H1 (cell line): ENCODE results near the gene FAM237A. TPM values are rescaled to one million over a fixed set of nuclear protein-coding genes. Genes with fewer than 3 reads are reported as not detected.

ENCODE experiments used
- CTCF ChIA-PET: fragments of 300-600 bp; sonication (Branson Sonifier 250); formaldehyde crosslinking; loops from one replicate; lab custom pipeline; 2021; ENCODE audit not compliant: partially characterized antibody; lab: Charles Lee
- POLR2A ChIA-PET: fragments of 300-600 bp; sonication (Branson Sonifier 250); formaldehyde crosslinking; loops from one replicate; lab custom pipeline; 2021; ENCODE audit warnings: inconsistent platforms; ENCODE audit not compliant: partially characterized antibody; lab: Charles Lee
- DNase-seq, 2 experiments: peaks; one replicate each; pipeline versions ENCODE4 v3.0.0 to v3.0.0-alpha.2; 2010 to 2022; ENCODE audit warnings: low spot score in 2 of 2, low read depth in 1 of 2, mixed read lengths in 1 of 2
- FAIRE-seq: peaks from 2 replicates; lab custom pipeline; 2011; peaks lifted over from hg19 to GRCh38; lab: Jason Lieb, UNC
- H2AFZ ChIP-seq: 2 replicates; pipeline ENCODE4 v1.8.1; 2012; ENCODE audit warnings: low read length, inconsistent platforms
- H2AK5ac ChIP-seq: 2 replicates; pipeline ENCODE4 v1.6.1; 2013; ENCODE audit warnings: low read depth, low read length
- H2BK120ac ChIP-seq: replicated peaks from 2 replicates; pipeline ENCODE3; 2013; ENCODE audit warnings: low read depth, low read length, inconsistent platforms
- H2BK12ac ChIP-seq: 2 replicates; pipeline ENCODE4 v1.6.1; 2013; ENCODE audit warnings: low read depth, low read length
- H2BK15ac ChIP-seq: 2 replicates; pipeline ENCODE4 v1.6.1; 2013; ENCODE audit warnings: low read length
- H2BK20ac ChIP-seq: 2 replicates; pipeline ENCODE4 v1.6.1; 2013; ENCODE audit warnings: low read length
- H2BK5ac ChIP-seq: 2 replicates; pipeline ENCODE4 v1.6.1; 2013; ENCODE audit warnings: low read depth, low read length
- H3K14ac ChIP-seq: 2 replicates; pipeline ENCODE4 v1.6.1; 2013; ENCODE audit warnings: inconsistent platforms; ENCODE audit not compliant: insufficient read length
- H3K18ac ChIP-seq: 2 replicates; pipeline ENCODE4 v1.6.1; 2013; ENCODE audit warnings: low read length; ENCODE audit errors: extremely low read depth
- H3K23ac ChIP-seq: 2 replicates; pipeline ENCODE4 v1.6.1; 2013; ENCODE audit warnings: inconsistent platforms; ENCODE audit not compliant: insufficient read length
- H3K23me2 ChIP-seq: 2 replicates; pipeline ENCODE4 v1.6.1; 2013; ENCODE audit warnings: low read depth, low read length
- H3K27ac ChIP-seq: 2 replicates; pipeline ENCODE4 v1.6.1; 2011; ENCODE audit warnings: low read depth, low read length, inconsistent platforms
- H3K27me3 ChIP-seq, 4 experiments: replicated peaks in 1 of 4; 1 replicate in 1 of 4; 2 replicates in 3 of 4; pipeline versions ENCODE4 v1.6.1 to v1.8.1; 2011 to 2013; ENCODE audit warnings: low read length in 3 of 4, mild to moderate bottlenecking in 3 of 4, inconsistent platforms in 2 of 4, mixed read lengths in 2 of 4, moderate library complexity in 1 of 4; ENCODE audit not compliant: control insufficient read depth in 3 of 4, insufficient read depth in 3 of 4; ENCODE audit errors: extremely low read depth in 1 of 4
- H3K36me3 ChIP-seq, 4 experiments: 2 replicates each; pipeline versions ENCODE4 v1.6.1 to v1.8.1; 2011 to 2013; ENCODE audit warnings: mild to moderate bottlenecking in 4 of 4, low read length in 3 of 4, moderate library complexity in 2 of 4, control low read depth in 1 of 4, inconsistent platforms in 1 of 4; ENCODE audit not compliant: insufficient read depth in 4 of 4, control insufficient read depth in 2 of 4
- H3K4ac ChIP-seq: replicated peaks from 2 replicates; pipeline ENCODE3; 2013; ENCODE audit warnings: low read length, low read depth, mixed read lengths, inconsistent platforms; ENCODE audit not compliant: insufficient read length
- H3K4me1 ChIP-seq, 4 experiments: replicated peaks in 1 of 4; 1 replicate in 1 of 4; 2 replicates in 3 of 4; pipeline versions ENCODE4 v1.6.1 to v1.8.1; 2011 to 2013; ENCODE audit warnings: low read length in 3 of 4, inconsistent platforms in 2 of 4, mixed read lengths in 1 of 4; ENCODE audit not compliant: insufficient read depth in 4 of 4, control insufficient read depth in 3 of 4
- H3K4me2 ChIP-seq, 2 experiments: 2 replicates each; pipeline versions ENCODE4 v1.6.1 to v1.8.1; 2011 to 2013; ENCODE audit warnings: low read depth in 2 of 2, low read length in 2 of 2, control low read depth in 1 of 2, inconsistent platforms in 1 of 2, mild to moderate bottlenecking in 1 of 2; ENCODE audit not compliant: insufficient read depth in 1 of 2
- H3K4me3 ChIP-seq, 4 experiments: fragments of 200-600, 300-600 bp in 1 of 4; sonication (generic), shearing (Covaris generic), sonication (Bioruptor Twin) in 1 of 4; 2 replicates each; pipeline versions ENCODE4 v1.5.1 to v1.8.1; 2011 to 2016; ENCODE audit warnings: low read length in 4 of 4, low read depth in 3 of 4, control low read depth in 2 of 4, inconsistent platforms in 2 of 4, mild to moderate bottlenecking in 2 of 4, mixed read lengths in 1 of 4, moderate library complexity in 1 of 4; ENCODE audit not compliant: insufficient read depth in 2 of 4; ENCODE audit errors: extremely low read depth in 1 of 4
- H3K56ac ChIP-seq: replicated peaks from 2 replicates; pipeline ENCODE3; 2013; ENCODE audit warnings: low read depth, mild to moderate bottlenecking, mixed read lengths, low read length, inconsistent platforms; ENCODE audit not compliant: insufficient read length
- H3K79me1 ChIP-seq: 2 replicates; pipeline ENCODE4 v1.6.1; 2013; ENCODE audit warnings: low read depth, low read length, control low read depth
- H3K79me2 ChIP-seq, 2 experiments: 2 replicates each; pipeline versions ENCODE4 v1.6.1 to v1.8.1; 2012 to 2013; ENCODE audit warnings: low read length in 2 of 2, mild to moderate bottlenecking in 2 of 2, inconsistent platforms in 1 of 2; ENCODE audit not compliant: insufficient read depth in 2 of 2, control insufficient read depth in 1 of 2
- H3K9ac ChIP-seq, 4 experiments: replicated peaks in 1 of 4; 1 replicate in 1 of 4; 2 replicates in 3 of 4; pipeline versions ENCODE4 v1.6.1 to v1.8.1; 2011 to 2013; ENCODE audit warnings: low read depth in 3 of 4, low read length in 3 of 4, control low read depth in 2 of 4, mild to moderate bottlenecking in 2 of 4, moderate library complexity in 2 of 4, inconsistent platforms in 1 of 4; ENCODE audit errors: extremely low read depth in 1 of 4
- H3K9me3 ChIP-seq, 2 experiments: 2 replicates each; pipeline versions ENCODE4 v1.6.1 to v1.8.1; 2012 to 2013; ENCODE audit warnings: mild to moderate bottlenecking in 2 of 2, moderate library complexity in 2 of 2, control low read depth in 1 of 2, inconsistent platforms in 1 of 2, low read depth in 1 of 2, low read length in 1 of 2, mixed read lengths in 1 of 2; ENCODE audit not compliant: insufficient read depth in 2 of 2
- H4K20me1 ChIP-seq, 2 experiments: replicated peaks in 1 of 2; 2 replicates each; pipeline versions ENCODE3 to v1.8.1; 2011 to 2013; ENCODE audit warnings: inconsistent platforms in 2 of 2, low read length in 2 of 2, mild to moderate bottlenecking in 1 of 2; ENCODE audit not compliant: insufficient read depth in 2 of 2, control insufficient read depth in 1 of 2
- H4K5ac ChIP-seq: 2 replicates; pipeline ENCODE4 v1.6.1; 2013; ENCODE audit warnings: low read length, low read depth, mixed read lengths, inconsistent platforms; ENCODE audit not compliant: insufficient read length
- H4K8ac ChIP-seq: 2 replicates; pipeline ENCODE4 v1.8.0; 2013; ENCODE audit warnings: mild to moderate bottlenecking, moderate library complexity, low read length, inconsistent platforms; ENCODE audit not compliant: insufficient read depth; ENCODE audit errors: extremely low read depth
- H4K91ac ChIP-seq: replicated peaks from 2 replicates; pipeline ENCODE3; 2013; ENCODE audit warnings: low read length, mixed read lengths, inconsistent platforms; ENCODE audit not compliant: insufficient read length
- BACH1 ChIP-seq: IDR thresholded peaks from 2 replicates; pipeline ENCODE4 v1.6.1; 2012; ENCODE audit warnings: low read length, improper control_type of control experiment
- WGBS, 2 experiments: shearing (Covaris generic) in 1 of 2; methylation state at CpG; one replicate each; pipeline versions ENCODE4 v1.1.6 to v1.1.7; 2013 to 2015; ENCODE audit warnings: low lambda C conversion rate in 2 of 2, mixed read lengths in 2 of 2, inconsistent platforms in 1 of 2, low coverage in 1 of 2, missing lambda C conversion rate in 1 of 2; ENCODE audit not compliant: insufficient replicate concordance in 2 of 2, insufficient coverage in 1 of 2, insufficient read length in 1 of 2; ENCODE audit errors: extremely low coverage in 1 of 2, missing lambda C conversion rate in 1 of 2; 5-methylcytosine and 5-hydroxymethylcytosine counted together
- polyA plus RNA-seq, 7 experiments: library from polyadenylated mRNA; depleted of rRNA in 3 of 7; stranded (reverse) in 5 of 7; unstranded in 2 of 7; fragments of >200 nt in 5 of 7; fragments of 200-250 nt in 2 of 7; gene quantifications; 1 replicate in 5 of 7; 2 replicates in 1 of 7; 4 replicates in 1 of 7; pipeline versions ENCODE4 v1.2.1 to v1.2.3, GENCODE V29; 2011 to 2013; ENCODE audit warnings: missing spikeins in 2 of 7, mixed read lengths in 2 of 7
- total RNA-seq: library from RNA; stranded (reverse); fragmentation: NEBNext Ultra II Directional; extraction: Animal tissue kit (Norgen Biotek cat#: 25700); gene quantifications from 2 replicates; pipeline ENCODE4 v1.2.1, GENCODE V29; 2021

Gene FAM237A
- total and polyA plus RNA-seq, 2 of the 8 experiments (the other 6 are each of a cell fraction or from before 2014, with no cell fraction given) = not detected

GRCh38 chr2:206683546-206683945, 41.3 kb downstream of the FAM237A start:
- no peak overlapping the region for H3K14ac ChIP-seq
- CTCF ChIA-PET = no interaction called here
- TF ChIP-seq BACH1 = no peak

More at GRCh38 chr2:206683546-206683945, 41.3 kb downstream of the FAM237A start:
- no peak overlapping the region for H2BK120ac ChIP-seq
- no peaks in the 10 kb centered on the region for H3K9me3 ChIP-seq
- no peak overlapping the region for H3K56ac ChIP-seq
- no peak overlapping the region for H2BK15ac ChIP-seq
- no peaks in the 10 kb centered on the region for H3K27me3 ChIP-seq
- no peaks in the 10 kb centered on the region for H3K79me2 ChIP-seq
- DNase-seq = no peak
- H4K5ac ChIP-seq = no peak overlapping the region
- H3K23ac ChIP-seq = no peak overlapping the region
- H3K4ac ChIP-seq = no peak overlapping the region
- no peak overlapping the region for H2AK5ac ChIP-seq
- H4K20me1 ChIP-seq = no peaks in the 10 kb centered on the region
- no peaks in the 10 kb centered on the region for H3K79me1 ChIP-seq
- no peak overlapping the region for H4K91ac ChIP-seq
- H3K27ac ChIP-seq = no peak overlapping the region
- no peaks in the 10 kb centered on the region for H3K23me2 ChIP-seq
- no peak overlapping the region for H2AFZ ChIP-seq
- H3K9ac ChIP-seq = no peak overlapping the region
- no peaks in the 10 kb centered on the region for H3K4me1 ChIP-seq
- no peak overlapping the region for H2BK5ac ChIP-seq
- no peak overlapping the region for H3K4me2 ChIP-seq
- H2BK12ac ChIP-seq = no peak overlapping the region
- POLR2A ChIA-PET = no interaction called here
- no peak overlapping the region for H3K4me3 ChIP-seq
- H4K8ac ChIP-seq = no peak overlapping the region
- no peak for FAIRE-seq
- no peaks in the 10 kb centered on the region for H3K36me3 ChIP-seq
- 94% methylated on average over 4 of the region's 4 CpGs; no CpG with 5 or more reads in 1 of the 2 experiments for whole genome bisulfite sequencing, 2 experiments
- no peak overlapping the region for H2BK20ac ChIP-seq
- H3K18ac ChIP-seq = no peak overlapping the region
